NCI-H345 treated with DMSO at 0.1 percent for 48 hours (cell line): ENCODE results near the gene MAPK8IP3.
A peak's percentile ranks its signal among the peaks of the same experiment; 100 is the strongest.
"Not testable (repeated sequence)": the region's sequence is repeated elsewhere in the genome, so short reads cannot be mapped to it uniquely, and the experiment has no call there.

ENCODE experiments used
- DNase-seq: peaks from one replicate; lab custom pipeline; 2025; ENCODE audit not compliant: unreplicated experiment; lab: John Stamatoyannopoulos, UW

The MAPK8IP3 gene

GRCh38 chr16:1710811-1711507 lies 5.0 kb downstream of the MAPK8IP3 start:
- no peak for DNase-seq

DNA sequence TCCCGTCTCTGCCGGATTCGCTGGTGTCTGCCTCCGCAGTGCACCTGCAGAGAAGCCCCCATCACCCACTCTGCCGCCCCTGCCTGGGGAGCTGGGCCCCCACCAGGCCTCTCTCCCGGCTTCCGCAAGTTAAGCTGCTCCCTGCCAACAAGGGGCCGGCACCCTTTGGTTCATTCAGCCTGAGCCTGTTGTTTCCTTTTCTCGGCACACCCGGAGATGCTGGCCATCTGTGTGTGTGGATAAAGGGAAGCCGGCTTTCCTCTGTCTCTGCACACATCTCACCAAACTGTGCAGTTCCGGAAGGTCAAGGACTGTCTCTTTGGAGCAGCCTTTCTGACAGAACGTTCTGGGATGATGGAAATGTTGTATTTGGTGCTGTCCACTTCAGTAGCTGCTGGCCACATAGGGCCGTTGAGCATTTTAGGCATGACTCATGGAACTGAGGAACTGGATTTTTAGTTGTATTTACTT lies 6.8 kb downstream of the MAPK8IP3 start:
- no peak for DNase-seq

- no peak for DNase-seq
Observed at GRCh38 chr16:1713331-1713730, 7.3 kb downstream of the MAPK8IP3 start.

GRCh38 chr16:1713933-1714332 lies 7.9 kb downstream of the MAPK8IP3 start:
- no peak for DNase-seq

DNA sequence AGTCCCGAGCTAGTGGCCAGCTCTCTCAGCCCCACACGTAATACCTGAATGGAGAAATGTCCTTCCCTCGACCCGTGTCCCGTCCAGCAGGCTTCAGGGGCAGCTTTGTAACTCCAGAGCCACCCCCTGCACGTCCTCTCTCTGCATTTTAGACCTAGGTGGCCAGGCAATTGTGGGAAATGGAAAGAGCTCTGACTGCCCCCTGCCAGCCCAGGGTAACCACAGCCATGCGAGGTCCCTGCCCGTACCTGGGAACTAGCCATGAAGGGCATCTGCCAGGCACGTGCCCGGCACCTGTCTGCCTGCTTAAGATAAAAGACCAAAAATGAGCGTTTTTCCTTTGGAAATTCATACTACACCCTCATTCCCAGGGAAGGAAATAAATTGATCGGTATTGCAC lies 9.2 kb downstream of the MAPK8IP3 start:
- DNase-seq = no peak

DNA sequence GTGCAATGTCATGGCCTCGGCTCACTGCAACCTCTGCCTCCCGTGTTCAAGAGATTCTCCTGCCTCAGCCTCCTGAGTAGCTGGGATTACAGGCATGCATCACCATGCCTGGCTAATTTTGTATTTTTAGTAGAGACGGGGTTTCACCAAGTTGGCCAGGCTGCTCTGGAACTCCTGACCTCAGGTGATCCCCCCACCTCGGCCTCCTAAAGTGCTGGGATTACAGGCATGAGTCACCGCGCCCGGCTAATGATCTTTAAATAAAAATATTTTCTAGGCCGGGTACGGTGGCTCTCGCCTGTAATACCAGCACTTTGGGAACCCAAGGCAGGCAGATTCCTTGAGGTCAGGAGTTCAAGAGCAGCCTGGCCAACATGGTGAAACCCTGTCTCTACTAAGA lies 12.2 kb downstream of the MAPK8IP3 start:
- not testable (repeated sequence) for DNase-seq

DNA sequence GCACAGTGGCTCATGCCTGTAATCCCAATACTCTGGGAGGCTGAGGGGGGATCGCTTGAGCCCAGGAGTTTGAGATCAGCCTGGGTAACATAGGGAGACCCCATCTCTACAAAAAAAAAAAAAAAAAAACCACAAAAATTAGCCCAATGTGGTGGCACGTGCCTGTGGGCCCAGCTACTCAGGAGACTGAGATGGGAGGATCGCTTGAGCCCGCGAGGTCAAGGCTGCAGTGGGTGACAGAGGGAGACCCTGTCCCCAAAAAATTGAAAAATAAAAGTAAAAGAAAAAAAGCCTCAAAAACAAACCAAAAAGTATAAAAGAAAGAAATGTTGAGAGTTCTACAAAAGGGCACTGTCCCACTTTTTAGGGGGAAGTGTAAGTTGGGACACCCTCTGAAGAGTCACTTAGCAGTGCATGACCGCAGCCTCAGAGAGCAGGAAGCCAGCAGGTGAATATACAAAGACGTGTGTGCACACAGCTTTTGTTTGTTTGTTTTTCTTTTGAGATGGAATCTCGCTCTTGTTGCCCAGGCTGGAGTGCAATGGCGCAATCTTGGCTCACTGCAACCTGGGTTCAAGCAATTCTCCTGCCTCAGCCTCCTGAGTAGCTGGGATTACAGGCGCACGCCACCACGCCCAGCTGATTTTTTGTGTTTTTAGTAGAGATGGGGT lies 13.7 kb downstream of the MAPK8IP3 start:
- peak; percentile 32 for DNase-seq

- no peak for DNase-seq
Observed at GRCh38 chr16:1721372-1721771, 15.4 kb downstream of the MAPK8IP3 start.

- no peak for DNase-seq
Observed at GRCh38 chr16:1723450-1724147, 17.6 kb downstream of the MAPK8IP3 start.

- DNase-seq = no peak
Observed at GRCh38 chr16:1724491-1724890, 18.5 kb downstream of the MAPK8IP3 start.

GRCh38 chr16:1726661-1727502 lies 20.9 kb downstream of the MAPK8IP3 start:
- no peak for DNase-seq

DNA sequence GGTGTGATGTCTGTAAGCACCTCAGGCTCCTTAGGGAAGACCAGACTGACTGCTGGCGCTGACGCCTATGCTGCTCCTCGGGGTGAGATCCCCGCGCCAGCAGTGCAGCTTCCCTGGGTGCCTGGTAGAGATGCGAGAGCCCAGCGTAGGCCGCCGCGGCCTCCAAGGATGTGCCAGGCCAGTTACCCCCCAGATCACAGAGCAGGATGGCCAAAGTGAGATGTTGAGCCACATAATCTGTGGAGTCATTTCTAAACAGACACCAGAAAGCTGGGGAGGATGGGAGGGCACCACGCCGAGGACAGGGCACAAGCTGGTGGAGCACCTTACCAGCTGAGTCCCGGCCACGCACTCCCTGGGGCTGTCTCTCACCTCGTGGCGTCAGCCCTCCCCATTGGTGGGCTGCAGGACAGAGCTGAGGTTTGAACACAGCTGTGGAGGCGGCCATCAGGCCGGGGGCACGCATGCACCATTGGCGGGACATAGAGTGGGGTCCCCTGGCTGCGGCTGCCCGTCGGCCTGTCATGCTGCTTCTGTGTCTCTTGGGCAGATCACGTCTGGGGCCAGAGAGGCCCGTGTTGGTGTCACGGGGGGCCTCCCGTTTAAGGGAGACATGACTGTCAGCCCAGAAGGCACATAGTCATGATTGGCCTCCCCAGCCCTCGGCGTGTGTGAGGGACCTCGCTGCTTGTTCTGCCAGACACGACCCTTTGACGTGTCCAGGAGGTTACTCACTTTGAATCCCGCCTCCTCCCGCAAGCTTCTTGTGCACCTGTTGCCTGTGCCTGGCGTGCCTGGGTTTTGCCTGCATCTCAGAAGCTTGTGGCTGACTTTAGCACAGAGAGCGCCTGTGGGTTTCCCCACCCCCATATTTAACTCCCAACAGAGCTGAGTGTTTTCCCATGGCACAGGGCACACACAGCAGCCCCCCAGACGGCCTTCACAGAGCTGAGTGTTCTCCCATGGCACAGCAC lies 21.9 kb downstream of the MAPK8IP3 start:
- no peak for DNase-seq

DNA sequence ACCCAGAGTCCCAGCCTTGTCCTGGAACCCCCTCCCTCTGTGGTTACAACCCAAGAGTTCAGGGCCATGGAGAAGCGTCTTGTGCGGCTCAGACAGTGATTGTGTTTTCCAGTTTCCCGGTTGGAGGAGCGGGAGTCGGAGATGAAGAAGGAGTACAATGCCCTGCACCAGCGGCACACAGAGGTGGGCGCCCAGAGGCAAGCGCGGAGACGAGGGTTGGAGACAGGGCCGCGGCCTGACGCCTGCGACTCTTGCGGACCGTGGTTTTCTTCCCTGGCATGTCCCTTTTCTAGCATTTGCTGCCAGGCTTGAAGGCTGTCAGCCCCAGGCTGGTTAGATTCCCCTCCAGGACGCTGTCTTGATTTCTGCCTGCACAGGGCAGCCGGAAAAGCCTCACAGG lies 23.0 kb downstream of the MAPK8IP3 start:
- DNase-seq = no peak

GRCh38 chr16:1729445-1729844 lies 23.4 kb downstream of the MAPK8IP3 start:
- no peak for DNase-seq

DNA sequence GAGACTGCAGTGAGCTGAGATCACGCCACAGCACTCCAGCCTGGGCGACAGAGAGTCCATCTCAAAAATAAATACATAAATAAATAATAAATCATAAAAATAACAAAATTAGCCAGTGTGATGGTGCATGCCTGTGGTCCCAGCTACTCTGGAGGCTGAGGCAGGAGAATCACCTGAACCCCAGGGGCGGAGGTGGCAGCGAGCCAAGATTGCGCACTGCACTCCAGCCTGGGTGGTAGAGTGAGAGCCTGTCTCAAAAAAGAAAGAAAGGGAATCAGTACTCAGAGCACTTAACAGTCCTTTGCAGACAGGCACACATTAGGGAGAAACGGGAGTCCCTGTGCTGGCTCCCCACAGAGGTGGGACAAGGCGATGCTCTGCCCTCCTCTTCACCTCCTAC lies 25.1 kb downstream of the MAPK8IP3 start:
- DNase-seq = no peak

GRCh38 chr16:1731603-1732002 lies 25.6 kb downstream of the MAPK8IP3 start:
- no peak for DNase-seq

DNA sequence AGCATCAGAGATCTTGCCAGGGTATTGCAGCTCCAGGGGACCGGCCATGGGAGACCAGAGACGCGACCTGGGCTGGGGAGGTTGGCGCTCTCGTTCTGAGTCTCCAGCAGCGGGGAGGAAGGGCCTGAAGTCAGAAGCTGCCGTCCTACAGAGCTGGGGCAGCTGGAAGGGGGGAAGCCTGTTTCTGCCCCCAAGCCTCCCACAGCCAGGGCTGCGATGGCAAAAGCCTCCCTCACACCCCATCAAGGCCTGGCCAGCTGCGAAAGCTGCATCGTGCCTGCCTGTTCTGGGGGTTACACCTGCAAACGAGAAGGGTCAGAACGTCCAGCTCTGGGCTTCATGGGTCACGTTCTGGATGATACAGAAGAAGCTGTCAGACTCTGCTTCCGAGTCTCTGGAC lies 26.1 kb downstream of the MAPK8IP3 start:
- DNase-seq = no peak

DNA sequence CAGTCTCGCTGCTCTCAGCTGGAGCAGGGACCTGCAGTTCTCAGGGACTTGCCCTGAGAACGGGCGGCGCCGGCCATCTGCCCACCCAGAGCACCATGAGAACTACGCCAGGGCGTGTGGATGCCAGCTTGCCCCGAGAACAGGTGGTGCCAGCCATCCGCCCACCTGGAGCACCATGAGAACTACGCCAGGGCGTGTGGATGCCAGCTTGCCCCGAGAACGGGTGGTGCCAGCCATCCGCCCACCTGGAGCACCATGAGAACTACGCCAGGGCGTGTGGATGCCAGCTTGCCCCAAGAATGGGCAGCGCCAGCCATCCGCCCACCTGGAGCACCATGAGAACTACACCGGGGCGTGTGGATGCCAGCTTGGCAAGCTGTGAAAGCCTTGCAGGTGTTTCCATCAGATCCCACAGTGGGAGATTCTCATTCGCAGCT lies 26.6 kb downstream of the MAPK8IP3 start:
- not testable (repeated sequence) for DNase-seq

DNA sequence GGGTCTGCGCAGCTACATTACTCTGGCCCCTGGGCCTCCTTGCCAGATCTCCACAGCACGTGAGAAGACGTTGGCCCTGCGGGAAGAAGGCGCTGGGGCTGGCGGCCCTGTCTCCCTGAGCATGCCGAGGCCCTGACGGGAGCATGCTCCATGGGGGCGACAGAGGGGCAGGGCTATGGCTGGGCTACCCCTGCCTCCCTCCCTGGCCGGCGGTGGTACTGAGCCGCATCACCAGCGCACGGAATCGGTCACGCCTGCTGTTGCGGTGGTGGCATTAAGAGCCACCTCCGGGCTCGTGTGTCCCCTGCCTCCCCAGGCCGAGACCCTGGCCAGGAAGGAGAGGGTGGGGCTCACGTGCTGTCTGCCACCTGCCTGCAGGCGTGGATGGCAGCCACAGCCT lies 28.1 kb downstream of the MAPK8IP3 start:
- DNase-seq = no peak

DNA sequence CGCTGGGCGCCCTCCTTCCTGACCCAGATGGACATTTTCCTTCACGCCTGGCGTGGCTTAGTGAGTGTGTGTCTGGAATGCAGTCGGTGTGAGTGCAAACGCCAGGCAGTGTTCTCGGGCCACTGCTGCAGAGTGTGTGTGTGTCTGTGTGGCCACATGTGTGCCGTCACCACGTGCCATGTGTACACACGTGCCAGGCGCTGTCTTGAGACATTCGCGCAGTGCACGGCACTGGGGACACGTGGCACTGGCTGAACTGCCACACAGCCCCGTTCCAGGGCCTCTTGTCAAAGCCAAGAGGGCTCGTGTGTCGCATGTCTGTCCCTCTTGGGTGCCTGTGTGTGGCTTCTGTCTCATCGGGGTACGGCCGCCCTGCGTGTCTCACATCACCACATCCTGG lies 28.8 kb downstream of the MAPK8IP3 start:
- no peak for DNase-seq
